Activated CD4-positive, alpha-beta T cell treated with anti-CD3 and anti-CD28 coated beads for 24 hours (primary cell): ENCODE data around the gene NCS1.
"Not testable (repeated sequence)": the region's sequence is repeated elsewhere in the genome, so short reads cannot be mapped to it uniquely, and the experiment has no call there.

Experiments
- DNase-seq, 2 donors: peaks; one replicate each; pipeline ENCODE4 v3.0.0-alpha.2; 2020; ENCODE audit warnings: low read depth in 2 of 2

Gene NCS1

GRCh38 chr9:130262771-130263170 is 90.6 kb downstream of the NCS1 start:
- no peak for DNase-seq

- DNase-seq, result no peak
Observed at GRCh38 chr9:130263601-130264413, 91.6 kb downstream of the NCS1 start.

- DNase-seq, result no peak
Observed at GRCh38 chr9:130264414-130265350, 92.5 kb downstream of the NCS1 start.

- no peak for DNase-seq
Observed at GRCh38 chr9:130265431-130266235, 93.4 kb downstream of the NCS1 start, which contains the start of gene HMCN2. Gene HMCN2, plus strand, starts transcription at chr9:130265760. Its CDS starts 119 bp downstream, at chr9:130265879.

GRCh38 chr9:130266236-130267098 is 94.3 kb downstream of the NCS1 start:
- no peak for DNase-seq

- no peak for DNase-seq
Observed at GRCh38 chr9:130267930-130268329, 95.7 kb downstream of the NCS1 start.

- DNase-seq, result no peak
Observed at GRCh38 chr9:130268521-130269211, 96.5 kb downstream of the NCS1 start.

- DNase-seq, result no peak
Observed at GRCh38 chr9:130271473-130271872, 99.3 kb downstream of the NCS1 start.

GRCh38 chr9:130275156-130275555 is 103.0 kb downstream of the NCS1 start:
- DNase-seq, result no peak

GRCh38 chr9:130276121-130276520 is 103.9 kb downstream of the NCS1 start:
- DNase-seq, result no peak

GRCh38 chr9:130276955-130277354 is 104.8 kb downstream of the NCS1 start:
- DNase-seq, result no peak

GRCh38 chr9:130277525-130277924 is 105.3 kb downstream of the NCS1 start:
- not testable (repeated sequence) for DNase-seq

- no peak for DNase-seq
Observed at GRCh38 chr9:130283539-130284248, 111.5 kb downstream of the NCS1 start.

- no peak for DNase-seq
Observed at GRCh38 chr9:130284249-130284625, 112.0 kb downstream of the NCS1 start.

- no peak for DNase-seq
Observed at GRCh38 chr9:130284690-130285089, 112.5 kb downstream of the NCS1 start.

GRCh38 chr9:130285271-130285670 is 113.1 kb downstream of the NCS1 start:
- no peak for DNase-seq

GRCh38 chr9:130286072-130286770 is 114.0 kb downstream of the NCS1 start:
- DNase-seq, result no peak
